PC-3 (cell line): Measurements from ENCODE around the gene ST7. TPM values are rescaled to one million over a fixed set of nuclear protein-coding genes. Genes with fewer than 3 reads are reported as not detected.

Experiments used
- ATAC-seq: fragments of 200-7000 bp; cut with Tn5 transposase; 2 replicates; pipeline ENCODE4 v1.9.1; 2020; ENCODE audit warnings: mild to moderate bottlenecking, moderate library complexity
- BruUV-seq: library from RNA; stranded (reverse); fragments of 400-500 nt; replicated peaks from 2 replicates; lab custom pipeline; 2021; lab: Mats Ljungman, UMichigan
- CTCF ChIA-PET: fragments of 300-600 bp; sonication (Branson Sonifier 250); formaldehyde crosslinking; loops from one replicate; lab custom pipeline; 2022; ENCODE audit warnings: antibody characterized with exemption; lab: Charles Lee
- POLR2A ChIA-PET: fragments of 300-600 bp; sonication (Branson Sonifier 250); formaldehyde crosslinking; loops from one replicate; lab custom pipeline; 2022; ENCODE audit warnings: antibody characterized with exemption; ENCODE audit not compliant: unreplicated experiment; lab: Charles Lee
- DNase-seq: peaks from one replicate; pipeline ENCODE4 v3.0.0-alpha.2; 2015
- H2AFZ ChIP-seq: fragments of 300-600 bp; sonication (generic); 2 replicates; pipeline ENCODE4 v1.6.0; 2016; ENCODE audit warnings: antibody characterized with exemption, low read length
- H3F3A ChIP-seq: fragments of 300-600 bp; sonication (generic); one replicate; pipeline ENCODE4 v1.6.0; 2017; ENCODE audit warnings: antibody characterized with exemption, low read length, control low read depth, mild to moderate bottlenecking; ENCODE audit not compliant: unreplicated experiment
- H3K27ac ChIP-seq: fragments of 300-600 bp; sonication (generic); 2 replicates; pipeline ENCODE4 v1.5.1; 2016; ENCODE audit warnings: mild to moderate bottlenecking, low read length
- H3K27me3 ChIP-seq: fragments of 300-600 bp; sonication (generic); 2 replicates; pipeline ENCODE4 v1.6.1; 2016; ENCODE audit warnings: low read length, mixed read lengths
- H3K36me3 ChIP-seq: fragments of 300-600 bp; sonication (generic); 2 replicates; pipeline ENCODE4 v1.6.1; 2016; ENCODE audit warnings: low read depth, mixed run types, low read length, mixed read lengths
- H3K4me1 ChIP-seq: fragments of 300-600 bp; sonication (generic); 2 replicates; pipeline ENCODE4 v1.5.1; 2016; ENCODE audit warnings: low read length; ENCODE audit not compliant: insufficient read depth
- H3K4me2 ChIP-seq: fragments of 300-600 bp; sonication (generic); 2 replicates; pipeline ENCODE4 v1.6.0; 2016; ENCODE audit warnings: low read length
- H3K4me3 ChIP-seq: fragments of 300-600 bp; sonication (generic); 2 replicates; pipeline ENCODE4 v1.5.1; 2016; ENCODE audit warnings: mild to moderate bottlenecking, low read length, mixed read lengths
- H3K79me2 ChIP-seq: fragments of 300-600 bp; sonication (generic); 2 replicates; pipeline ENCODE4 v1.6.1; 2017; ENCODE audit warnings: low read length, mixed read lengths
- H3K9ac ChIP-seq: fragments of 300-600 bp; sonication (generic); 2 replicates; pipeline ENCODE4 v1.6.0; 2016; ENCODE audit warnings: mild to moderate bottlenecking, low read length
- H3K9me2 ChIP-seq: fragments of 300-600 bp; sonication (generic); replicated peaks from 2 replicates; pipeline ENCODE4 v1.6.1; 2016; ENCODE audit warnings: mixed run types, low read length, mixed read lengths
- H3K9me3 ChIP-seq: fragments of 300-600 bp; sonication (generic); 2 replicates; pipeline ENCODE4 v1.6.1; 2016; ENCODE audit warnings: low read length, mixed read lengths
- H4K20me1 ChIP-seq: fragments of 300-600 bp; sonication (generic); 2 replicates; pipeline ENCODE4 v1.6.1; 2016; ENCODE audit warnings: low read length, mixed read lengths
- EZH2 ChIP-seq: fragments of 300-600 bp; sonication (generic); IDR thresholded peaks from one replicate; pipeline ENCODE4 v1.6.1; 2017; ENCODE audit warnings: antibody characterized with exemption, mild to moderate bottlenecking, low read length; ENCODE audit not compliant: unreplicated experiment
- EZH2phosphoT487 ChIP-seq: fragments of 300-600 bp; sonication (generic); IDR thresholded peaks from 2 replicates; pipeline ENCODE4 v1.6.1; 2018; ENCODE audit warnings: mild to moderate bottlenecking, antibody characterized with exemption, low read length, borderline replicate concordance
- intact Hi-C: fragments of 100-400 bp; cut with micrococcal nuclease; formaldehyde crosslinking; loops from 2 replicates; pipeline ENCODE4 v1.9.0; 2023
- total RNA-seq: library from RNA; depleted of rRNA; stranded (reverse); fragments of >200 nt; gene quantifications from 2 replicates; pipeline ENCODE4 v1.2.3, GENCODE V29; 2014
- TF ChIP-seq, protein P1 (sequence below): fragments of 300-600 bp; sonication (generic); conservative IDR thresholded peaks from 2 replicates; pipeline ENCODE4 v1.5.1; 2017; ENCODE audit warnings: antibody characterized with exemption, low read depth, mild to moderate bottlenecking, low read length

ST7 gene
- total RNA-seq, 1 experiment from 2014 or later = 19.7 TPM

GRCh38 chr7:117092785-117093184 lies 139.5 kb downstream of the ST7 start:
- Histone ChIP-seq H3K36me3 (no peaks in the 10 kb centered on the region), H3K27me3 (no peaks in the 10 kb centered on the region), H3K9ac (no peak overlapping the region), H3K4me1 (peaks cover 3% of the 10 kb centered on the region; the same call in 1 of the 2 replicates), H3K4me2 (no peak overlapping the region), H3F3A (no peaks in the 10 kb centered on the region), H3K9me2 (no peaks in the 10 kb centered on the region), H2AFZ (no peak overlapping the region), H3K27ac (no peak overlapping the region), H3K9me3 (no peaks in the 10 kb centered on the region), H4K20me1 (no peaks in the 10 kb centered on the region), H3K4me3 (no peak overlapping the region), H3K79me2 (no peaks in the 10 kb centered on the region)
- ATAC-seq = no peak
- no TSS peak for BruUV-seq
- ChIA-PET POLR2A (no interaction called here), CTCF (no interaction called here)
- DNase-seq = no peak
- TF ChIP-seq, protein P1, sequence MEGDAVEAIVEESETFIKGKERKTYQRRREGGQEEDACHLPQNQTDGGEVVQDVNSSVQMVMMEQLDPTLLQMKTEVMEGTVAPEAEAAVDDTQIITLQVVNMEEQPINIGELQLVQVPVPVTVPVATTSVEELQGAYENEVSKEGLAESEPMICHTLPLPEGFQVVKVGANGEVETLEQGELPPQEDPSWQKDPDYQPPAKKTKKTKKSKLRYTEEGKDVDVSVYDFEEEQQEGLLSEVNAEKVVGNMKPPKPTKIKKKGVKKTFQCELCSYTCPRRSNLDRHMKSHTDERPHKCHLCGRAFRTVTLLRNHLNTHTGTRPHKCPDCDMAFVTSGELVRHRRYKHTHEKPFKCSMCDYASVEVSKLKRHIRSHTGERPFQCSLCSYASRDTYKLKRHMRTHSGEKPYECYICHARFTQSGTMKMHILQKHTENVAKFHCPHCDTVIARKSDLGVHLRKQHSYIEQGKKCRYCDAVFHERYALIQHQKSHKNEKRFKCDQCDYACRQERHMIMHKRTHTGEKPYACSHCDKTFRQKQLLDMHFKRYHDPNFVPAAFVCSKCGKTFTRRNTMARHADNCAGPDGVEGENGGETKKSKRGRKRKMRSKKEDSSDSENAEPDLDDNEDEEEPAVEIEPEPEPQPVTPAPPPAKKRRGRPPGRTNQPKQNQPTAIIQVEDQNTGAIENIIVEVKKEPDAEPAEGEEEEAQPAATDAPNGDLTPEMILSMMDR = no peak
- TF ChIP-seq EZH2phosphoT487 = no peak
- no peak for TF ChIP-seq EZH2
- intact Hi-C loops = no loop called here

- H2AFZ ChIP-seq = no peak overlapping the region
- H3K9ac ChIP-seq = no peak overlapping the region
- no peaks in the 10 kb centered on the region for H3F3A ChIP-seq
- CTCF ChIA-PET = no interaction called here
- BruUV-seq = no TSS peak
- no peaks in the 10 kb centered on the region for H3K27me3 ChIP-seq
- no peaks in the 10 kb centered on the region for H3K79me2 ChIP-seq
- no peaks in the 10 kb centered on the region for H3K9me2 ChIP-seq
- intact Hi-C loops = no loop called here
- no peak overlapping the region for H3K4me2 ChIP-seq
- TF ChIP-seq EZH2 (no peak), EZH2phosphoT487 (no peak)
- TF ChIP-seq, protein P1 = no peak
- H4K20me1 ChIP-seq = no peaks in the 10 kb centered on the region
- H3K4me1 ChIP-seq = peaks cover 7% of the 10 kb centered on the region
- ATAC-seq (no peak), DNase-seq (no peak)
- POLR2A ChIA-PET = no interaction called here
- no peak overlapping the region for H3K4me3 ChIP-seq
- no peaks in the 10 kb centered on the region for H3K9me3 ChIP-seq
- no peak overlapping the region for H3K27ac ChIP-seq
- no peaks in the 10 kb centered on the region for H3K36me3 ChIP-seq
These were observed 141.2 kb downstream of the ST7 start for GRCh38 chr7:117094457-117094856.

DNA sequence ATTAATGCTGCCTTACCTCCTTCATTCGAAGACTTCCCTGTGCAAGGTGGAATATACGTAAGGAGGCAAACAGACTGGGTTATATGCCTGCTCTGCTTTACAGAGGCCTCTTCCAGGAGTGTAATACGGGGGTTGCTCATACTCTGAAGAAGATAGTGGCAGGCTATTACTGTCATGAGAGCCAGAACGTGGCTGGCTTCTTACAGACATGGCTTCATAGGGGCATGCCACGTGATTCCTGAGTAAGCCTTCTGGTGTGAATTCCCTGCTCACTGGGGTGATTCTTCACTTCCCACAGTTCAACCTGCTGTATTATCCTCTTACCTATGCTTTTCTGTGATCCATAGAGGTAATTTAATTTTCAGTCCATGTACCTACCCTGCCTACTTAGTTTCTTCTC lies 141.8 kb downstream of the ST7 start:
- Histone ChIP-seq H3K79me2 (no peaks in the 10 kb centered on the region), H3K4me3 (no peak overlapping the region), H2AFZ (no peak overlapping the region), H3K9ac (no peak overlapping the region), H3K4me1 (peaks cover 7% of the 10 kb centered on the region), H3F3A (no peaks in the 10 kb centered on the region), H3K36me3 (no peaks in the 10 kb centered on the region), H3K9me2 (no peaks in the 10 kb centered on the region), H3K27me3 (no peaks in the 10 kb centered on the region), H4K20me1 (no peaks in the 10 kb centered on the region), H3K27ac (no peak overlapping the region), H3K4me2 (no peak overlapping the region), H3K9me3 (no peaks in the 10 kb centered on the region)
- DNase-seq (no peak), ATAC-seq (no peak)
- BruUV-seq = no TSS peak
- intact Hi-C loops = no loop called here
- TF ChIP-seq, protein P1 = no peak
- CTCF ChIA-PET = no interaction called here
- POLR2A ChIA-PET = no interaction called here
